LNCAP (cell line): ENCODE results near the gene RAB11FIP3.

Source experiments
- CTCF ChIP-seq: fragments of 450-650 bp; IDR thresholded peaks from 2 replicates; pipeline ENCODE4 v1.5.1; 2017; ENCODE audit warnings: mild to moderate bottlenecking

RAB11FIP3 gene

GRCh38 chr16:425082-425718 is at the start of gene RAB11FIP3:
RAB11FIP3 (plus strand) TSS chr16:425649; CDS start chr16:426007, 358 bp downstream.
- TF ChIP-seq CTCF, result no peak

GRCh38 chr16:375927-376816 is 49.3 kb upstream of the RAB11FIP3 start:
- no peak for TF ChIP-seq CTCF

- no peak for TF ChIP-seq CTCF
Observed at GRCh38 chr16:376817-377418, 48.5 kb upstream of the RAB11FIP3 start.

GRCh38 chr16:377419-377951 is 48.0 kb upstream of the RAB11FIP3 start:
- no peak for TF ChIP-seq CTCF

- no peak for TF ChIP-seq CTCF
Observed at GRCh38 chr16:378821-379182, 46.6 kb upstream of the RAB11FIP3 start.

GRCh38 chr16:379183-379960 is 46.1 kb upstream of the RAB11FIP3 start:
- no peak for TF ChIP-seq CTCF
